ENCODE measurements around the gene ANKIB1. TPM values are rescaled to one million over a fixed set of nuclear protein-coding genes. Genes with fewer than 3 reads are reported as not detected.

ANKIB1 gene
- total RNA-seq, 1 donor from 2014 or later, result 58.1 TPM

- Mint-ChIP-seq H3K4me1 (ENCODE audit: low read depth) (peaks cover 1% of the 10 kb centered on the region), H3K36me3 (ENCODE audit: insufficient read depth) (peaks cover 10% of the 10 kb centered on the region), H3K4me3 (ENCODE audit: low read depth) (no peak overlapping the region), H3K27me3 (no peaks in the 10 kb centered on the region), H3K9me3 (ENCODE audit: low read depth) (no peaks in the 10 kb centered on the region), H3K27ac (no peak overlapping the region)
- DNase-seq (ENCODE audit: low spot score, unreplicated experiment), result no peak
- TF ChIP-seq CTCF (IDR thresholded peaks at IDR 0.05; ENCODE audit: unreplicated experiment), result no peak
These were observed 145.3 kb downstream of the ANKIB1 start for GRCh38 chr7:92391071-92391470.

DNA sequence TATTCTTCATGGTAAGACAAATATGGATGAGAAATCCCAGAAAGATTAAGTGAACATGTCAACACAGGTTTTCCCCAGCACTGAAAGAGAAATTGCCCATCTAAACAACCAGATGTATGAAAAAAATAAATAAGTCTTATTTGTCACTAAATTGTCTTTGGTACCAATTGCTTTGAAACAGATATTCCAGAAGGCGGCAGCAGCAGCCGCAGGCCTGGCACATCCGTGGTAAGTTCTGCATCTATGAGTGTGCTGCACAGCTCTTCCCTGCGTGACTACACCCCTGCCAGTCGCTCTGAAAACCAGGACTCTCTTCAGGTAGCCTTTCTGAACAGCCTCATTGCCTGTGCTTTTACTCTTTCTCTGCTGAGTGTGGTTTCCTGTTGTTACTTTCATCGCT is 151.8 kb downstream of the ANKIB1 start:
- Mint-ChIP-seq H3K36me3 (ENCODE audit: insufficient read depth) (peaks cover 3% of the 10 kb centered on the region), H3K27ac (peak overlapping the region; percentile 39), H3K4me3 (ENCODE audit: low read depth) (no peak overlapping the region), H3K27me3 (no peaks in the 10 kb centered on the region), H3K4me1 (ENCODE audit: low read depth) (peaks cover 2% of the 10 kb centered on the region), H3K9me3 (ENCODE audit: low read depth) (no peaks in the 10 kb centered on the region)
- no peak for DNase-seq (ENCODE audit: low spot score, unreplicated experiment)
- no peak for TF ChIP-seq CTCF (IDR thresholded peaks at IDR 0.05; ENCODE audit: unreplicated experiment)

- Mint-ChIP-seq H3K4me3 (ENCODE audit: low read depth) (no peak overlapping the region), H3K36me3 (ENCODE audit: insufficient read depth) (peaks cover 3% of the 10 kb centered on the region), H3K4me1 (ENCODE audit: low read depth) (peaks cover 2% of the 10 kb centered on the region), H3K9me3 (ENCODE audit: low read depth) (no peaks in the 10 kb centered on the region), H3K27ac (no peak overlapping the region), H3K27me3 (no peaks in the 10 kb centered on the region)
- no peak for DNase-seq (ENCODE audit: low spot score, unreplicated experiment)
- no peak for TF ChIP-seq CTCF (IDR thresholded peaks at IDR 0.05; ENCODE audit: unreplicated experiment)
These were observed 154.2 kb downstream of the ANKIB1 start for GRCh38 chr7:92400013-92400412.

DNA sequence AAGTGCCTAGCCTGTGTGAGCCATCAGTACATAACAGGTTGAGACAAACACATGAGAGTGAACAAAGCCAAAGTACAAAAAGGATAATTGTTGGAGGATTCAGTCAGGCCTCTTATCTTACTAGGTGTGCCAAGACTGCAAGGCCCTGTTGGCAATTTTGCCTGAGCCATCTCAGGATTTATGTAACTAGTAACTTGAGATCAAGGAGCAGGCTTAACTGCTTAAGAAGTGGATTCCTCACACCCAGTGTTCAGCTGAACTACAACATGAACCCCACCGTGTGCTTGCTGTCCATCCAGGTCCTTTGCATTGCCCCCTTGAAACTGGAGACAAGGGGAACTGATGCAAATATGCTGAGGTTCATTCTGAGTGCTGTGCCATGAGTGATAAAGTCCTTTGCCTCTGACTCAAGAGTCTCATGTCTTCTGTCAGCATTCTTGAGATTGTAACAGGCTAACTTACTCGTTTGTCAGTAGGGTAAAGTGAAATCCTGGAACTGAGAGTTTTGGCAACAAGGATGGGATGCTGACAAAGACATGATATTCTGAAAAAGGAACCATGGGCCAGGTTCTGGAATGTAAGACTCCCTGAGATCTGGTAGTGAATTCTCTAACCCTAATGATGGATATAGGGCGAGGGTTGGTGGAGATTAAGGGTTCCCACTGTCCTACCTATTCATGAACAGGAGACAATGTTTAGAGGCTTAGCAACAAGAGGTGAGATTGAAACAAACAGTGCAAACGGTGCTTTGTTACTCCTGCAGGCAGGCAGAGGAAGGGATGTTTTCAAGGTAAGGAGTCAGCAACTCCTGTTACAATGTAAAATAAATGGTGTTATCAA is 157.4 kb downstream of the ANKIB1 start:
- DNase-seq (ENCODE audit: low spot score, unreplicated experiment), result no peak
- Mint-ChIP-seq H3K27ac (no peak overlapping the region), H3K36me3 (ENCODE audit: insufficient read depth) (peaks cover 3% of the 10 kb centered on the region), H3K9me3 (ENCODE audit: low read depth) (no peaks in the 10 kb centered on the region), H3K27me3 (no peaks in the 10 kb centered on the region), H3K4me3 (ENCODE audit: low read depth) (no peak overlapping the region), H3K4me1 (ENCODE audit: low read depth) (peaks cover 2% of the 10 kb centered on the region)
- no peak for TF ChIP-seq CTCF (IDR thresholded peaks at IDR 0.05; ENCODE audit: unreplicated experiment)

GRCh38 chr7:92403760-92404074 is 157.9 kb downstream of the ANKIB1 start:
- peaks cover under 1% of the 10 kb centered on the region for H3K36me3 Mint-ChIP-seq (ENCODE audit: insufficient read depth)
- H3K4me3 Mint-ChIP-seq (ENCODE audit: low read depth), result no peak overlapping the region
- H3K27me3 Mint-ChIP-seq, result no peaks in the 10 kb centered on the region
- TF ChIP-seq CTCF (IDR thresholded peaks at IDR 0.05; ENCODE audit: unreplicated experiment), result no peak
- H3K27ac Mint-ChIP-seq, result no peak overlapping the region
- no peak for DNase-seq (ENCODE audit: low spot score, unreplicated experiment)
- peaks cover 2% of the 10 kb centered on the region for H3K4me1 Mint-ChIP-seq (ENCODE audit: low read depth)
- H3K9me3 Mint-ChIP-seq (ENCODE audit: low read depth), result no peaks in the 10 kb centered on the region

All from progenitor cell of endocrine pancreas (in vitro differentiated cells).